Activated naive CD4-positive, alpha-beta T cell treated with anti-CD3 and anti-CD28 coated beads, Interleukin-2, amount 10 ng/mL, durations not matched to agents 7 days and 5 days (primary cell): ENCODE measurements around the gene C3orf33.

ENCODE experiments used
- CTCF ChIA-PET: fragments of 350-600 bp; sonication (Branson Sonifier 250); formaldehyde crosslinking; loops from one replicate; lab custom pipeline; 2021; ENCODE audit warnings: antibody characterized with exemption; lab: Charles Lee
- DNase-seq: peaks from one replicate; pipeline ENCODE4 v3.0.0-alpha.2; 2020
- H3K27ac Mint-ChIP-seq: one replicate; pipeline ENCODE4 v1.8.0; 2021; ENCODE audit warnings: mild to moderate bottlenecking, moderate library complexity, mixed read lengths
- H3K27me3 Mint-ChIP-seq: one replicate; pipeline ENCODE4 v1.8.0; 2021; ENCODE audit warnings: mild to moderate bottlenecking, mixed read lengths
- H3K36me3 Mint-ChIP-seq: one replicate; pipeline ENCODE4 v1.8.0; 2021; ENCODE audit warnings: mixed read lengths
- H3K4me1 Mint-ChIP-seq: one replicate; pipeline ENCODE4 v1.8.0; 2021; ENCODE audit warnings: mixed read lengths
- H3K4me3 Mint-ChIP-seq: one replicate; pipeline ENCODE4 v1.8.0; 2021; ENCODE audit warnings: mild to moderate bottlenecking, moderate library complexity, mixed read lengths
- H3K9me3 Mint-ChIP-seq: one replicate; pipeline ENCODE4 v1.8.0; 2021; ENCODE audit warnings: mixed read lengths

C3orf33 gene

GRCh38 chr3:155766206-155766605 lies 39.9 kb downstream of the C3orf33 start:
- no peak overlapping the region for H3K4me3 Mint-ChIP-seq
- no peaks in the 10 kb centered on the region for H3K36me3 Mint-ChIP-seq
- no peaks in the 10 kb centered on the region for H3K4me1 Mint-ChIP-seq
- no peaks in the 10 kb centered on the region for H3K27me3 Mint-ChIP-seq
- H3K9me3 Mint-ChIP-seq = peaks cover 4% of the 10 kb centered on the region
- H3K27ac Mint-ChIP-seq = no peak overlapping the region
- no peak for DNase-seq
- CTCF ChIA-PET = interaction anchor here (1.3 kb wide), 1 partner anchor 40 kb away, joined by 3 read pairs; the partner anchor contains the start of gene C3orf33

- CTCF ChIA-PET = no interaction called here
- no peak for DNase-seq
- Mint-ChIP-seq H3K4me3 (no peak overlapping the region), H3K4me1 (no peaks in the 10 kb centered on the region), H3K9me3 (no peaks in the 10 kb centered on the region), H3K27me3 (no peaks in the 10 kb centered on the region), H3K27ac (no peak overlapping the region), H3K36me3 (no peaks in the 10 kb centered on the region)
Measured at GRCh38 chr3:155763870-155764463, 42.1 kb downstream of the C3orf33 start.

GRCh38 chr3:155760653-155761052 lies 45.4 kb downstream of the C3orf33 start:
- Mint-ChIP-seq H3K4me1 (no peaks in the 10 kb centered on the region), H3K4me3 (no peak overlapping the region), H3K36me3 (no peaks in the 10 kb centered on the region), H3K9me3 (no peaks in the 10 kb centered on the region), H3K27me3 (no peaks in the 10 kb centered on the region), H3K27ac (no peak overlapping the region)
- CTCF ChIA-PET = interaction anchor here (1.0 kb wide), 1 partner anchor 13 kb away, joined by 4 read pairs; no protein-coding TSS in a partner anchor
- DNase-seq = no peak

- CTCF ChIA-PET = interaction anchor here (2.7 kb wide), 1 partner anchor 48 kb away, joined by 20 read pairs; the partner anchor contains the start of gene C3orf33
- H3K27ac Mint-ChIP-seq = no peak overlapping the region
- DNase-seq = no peak
- H3K27me3 Mint-ChIP-seq = no peaks in the 10 kb centered on the region
- H3K4me1 Mint-ChIP-seq = no peaks in the 10 kb centered on the region
- no peaks in the 10 kb centered on the region for H3K36me3 Mint-ChIP-seq
- H3K4me3 Mint-ChIP-seq = no peak overlapping the region
- no peaks in the 10 kb centered on the region for H3K9me3 Mint-ChIP-seq
Measured at GRCh38 chr3:155757577-155757976, 48.5 kb downstream of the C3orf33 start.

GRCh38 chr3:155753038-155753639 lies 52.9 kb downstream of the C3orf33 start:
- no peaks in the 10 kb centered on the region for H3K9me3 Mint-ChIP-seq
- no peak overlapping the region for H3K27ac Mint-ChIP-seq
- no peaks in the 10 kb centered on the region for H3K27me3 Mint-ChIP-seq
- DNase-seq = peak; percentile 22
- no peak overlapping the region for H3K4me3 Mint-ChIP-seq
- H3K36me3 Mint-ChIP-seq = no peaks in the 10 kb centered on the region
- H3K4me1 Mint-ChIP-seq = no peaks in the 10 kb centered on the region
- CTCF ChIA-PET = interaction anchor here (1.5 kb wide), 1 partner anchor 53 kb away, joined by 5 read pairs; the partner anchor contains the start of gene C3orf33

GRCh38 chr3:155748611-155749365 lies 57.3 kb downstream of the C3orf33 start:
- Mint-ChIP-seq H3K9me3 (no peaks in the 10 kb centered on the region), H3K4me1 (peaks cover 15% of the 10 kb centered on the region), H3K4me3 (no peak overlapping the region), H3K27ac (no peak overlapping the region), H3K27me3 (peaks cover 40% of the 10 kb centered on the region), H3K36me3 (no peaks in the 10 kb centered on the region)
- CTCF ChIA-PET = no interaction called here
- DNase-seq = no peak

- Mint-ChIP-seq H3K27me3 (peaks cover 49% of the 10 kb centered on the region), H3K4me3 (no peak overlapping the region), H3K9me3 (no peaks in the 10 kb centered on the region), H3K27ac (no peak overlapping the region), H3K4me1 (peaks cover 21% of the 10 kb centered on the region), H3K36me3 (no peaks in the 10 kb centered on the region)
- CTCF ChIA-PET = no interaction called here
- DNase-seq = no peak
Measured at GRCh38 chr3:155747946-155748290, 58.2 kb downstream of the C3orf33 start.

- H3K4me3 Mint-ChIP-seq = no peak overlapping the region
Measured at GRCh38 chr3:155747286-155747945, 58.7 kb downstream of the C3orf33 start.

GRCh38 chr3:155746703-155747102 lies 59.4 kb downstream of the C3orf33 start:
- peaks cover 21% of the 10 kb centered on the region for H3K4me1 Mint-ChIP-seq
- no peak overlapping the region for H3K4me3 Mint-ChIP-seq
- H3K27me3 Mint-ChIP-seq = peaks cover 57% of the 10 kb centered on the region
- no peaks in the 10 kb centered on the region for H3K36me3 Mint-ChIP-seq
- CTCF ChIA-PET = interaction anchor here (0.6 to 1.3 kb wide), 2 partner anchors 8 to 95 kb away, joined by 3 to 4 read pairs; no protein-coding TSS in a partner anchor
- DNase-seq = no peak
- H3K27ac Mint-ChIP-seq = no peak overlapping the region
- H3K9me3 Mint-ChIP-seq = no peaks in the 10 kb centered on the region

More at GRCh38 chr3:155747286-155747945, 58.7 kb downstream of the C3orf33 start:
- CTCF ChIA-PET = no interaction called here
- Mint-ChIP-seq H3K9me3 (no peaks in the 10 kb centered on the region), H3K4me1 (peaks cover 21% of the 10 kb centered on the region), H3K27me3 (peaks cover 53% of the 10 kb centered on the region), H3K36me3 (no peaks in the 10 kb centered on the region), H3K27ac (no peak overlapping the region)
- no peak for DNase-seq

- Mint-ChIP-seq H3K9me3 (no peaks in the 10 kb centered on the region), H3K4me1 (peaks cover 21% of the 10 kb centered on the region), H3K36me3 (no peaks in the 10 kb centered on the region), H3K27me3 (peaks cover 65% of the 10 kb centered on the region), H3K4me3 (peak overlapping the region; percentile 24), H3K27ac (peak overlapping the region; percentile 43)
- CTCF ChIA-PET = interaction anchor here (0.6 to 1.3 kb wide), 2 partner anchors 9 to 94 kb away, joined by 3 to 4 read pairs; no protein-coding TSS in a partner anchor
- peak; percentile 21 for DNase-seq
Measured at GRCh38 chr3:155745795-155746550, 60.1 kb downstream of the C3orf33 start.

- Mint-ChIP-seq H3K36me3 (no peaks in the 10 kb centered on the region), H3K27ac (no peak within 1 kb of the TSS), H3K27me3 (peaks cover 76% of the 10 kb centered on the region), H3K4me1 (peaks cover 21% of the 10 kb centered on the region), H3K9me3 (no peaks in the 10 kb centered on the region), H3K4me3 (peak within 1 kb of the TSS; percentile 77)
- CTCF ChIA-PET = no interaction called here
- DNase-seq = peak; percentile 61
Measured at GRCh38 chr3:155744626-155745324, 61.3 kb downstream of the C3orf33 start, which contains the start of gene PLCH1. Gene PLCH1 (minus strand): TSS chr3:155745071. CDS start chr3:155704224, 40,847 bp downstream.

- H3K27me3 Mint-ChIP-seq = peaks cover 78% of the 10 kb centered on the region
- H3K27ac Mint-ChIP-seq = no peak overlapping the region
- no peaks in the 10 kb centered on the region for H3K9me3 Mint-ChIP-seq
- peak overlapping the region; percentile 77 for H3K4me3 Mint-ChIP-seq
- DNase-seq = peak; percentile 45
- H3K4me1 Mint-ChIP-seq = peaks cover 21% of the 10 kb centered on the region
- CTCF ChIA-PET = no interaction called here
- no peaks in the 10 kb centered on the region for H3K36me3 Mint-ChIP-seq
Measured at GRCh38 chr3:155744010-155744625, 62.0 kb downstream of the C3orf33 start.
